H1 (cell line): Measurements from ENCODE around the gene RNF113B. TPM values are rescaled to one million over a fixed set of nuclear protein-coding genes. Genes with fewer than 3 reads are reported as not detected.

Experiments used
- CTCF ChIA-PET: fragments of 300-600 bp; sonication (Branson Sonifier 250); formaldehyde crosslinking; loops from one replicate; lab custom pipeline; 2021; ENCODE audit not compliant: partially characterized antibody; lab: Charles Lee
- POLR2A ChIA-PET: fragments of 300-600 bp; sonication (Branson Sonifier 250); formaldehyde crosslinking; loops from one replicate; lab custom pipeline; 2021; ENCODE audit warnings: inconsistent platforms; ENCODE audit not compliant: partially characterized antibody; lab: Charles Lee
- DNase-seq, 2 experiments: peaks; one replicate each; pipeline versions ENCODE4 v3.0.0 to v3.0.0-alpha.2; 2010 to 2022; ENCODE audit warnings: low spot score in 2 of 2, low read depth in 1 of 2, mixed read lengths in 1 of 2
- FAIRE-seq: peaks from 2 replicates; lab custom pipeline; 2011; peaks lifted over from hg19 to GRCh38; lab: Jason Lieb, UNC
- H2AFZ ChIP-seq: 2 replicates; pipeline ENCODE4 v1.8.1; 2012; ENCODE audit warnings: low read length, inconsistent platforms
- H2AK5ac ChIP-seq: 2 replicates; pipeline ENCODE4 v1.6.1; 2013; ENCODE audit warnings: low read depth, low read length
- H2BK120ac ChIP-seq: replicated peaks from 2 replicates; pipeline ENCODE3; 2013; ENCODE audit warnings: low read depth, low read length, inconsistent platforms
- H2BK12ac ChIP-seq: 2 replicates; pipeline ENCODE4 v1.6.1; 2013; ENCODE audit warnings: low read depth, low read length
- H2BK15ac ChIP-seq: 2 replicates; pipeline ENCODE4 v1.6.1; 2013; ENCODE audit warnings: low read length
- H2BK20ac ChIP-seq: 2 replicates; pipeline ENCODE4 v1.6.1; 2013; ENCODE audit warnings: low read length
- H2BK5ac ChIP-seq: 2 replicates; pipeline ENCODE4 v1.6.1; 2013; ENCODE audit warnings: low read depth, low read length
- H3K14ac ChIP-seq: 2 replicates; pipeline ENCODE4 v1.6.1; 2013; ENCODE audit warnings: inconsistent platforms; ENCODE audit not compliant: insufficient read length
- H3K18ac ChIP-seq: 2 replicates; pipeline ENCODE4 v1.6.1; 2013; ENCODE audit warnings: low read length; ENCODE audit errors: extremely low read depth
- H3K23ac ChIP-seq: 2 replicates; pipeline ENCODE4 v1.6.1; 2013; ENCODE audit warnings: inconsistent platforms; ENCODE audit not compliant: insufficient read length
- H3K23me2 ChIP-seq: 2 replicates; pipeline ENCODE4 v1.6.1; 2013; ENCODE audit warnings: low read depth, low read length
- H3K27ac ChIP-seq: 2 replicates; pipeline ENCODE4 v1.6.1; 2011; ENCODE audit warnings: low read depth, low read length, inconsistent platforms
- H3K27me3 ChIP-seq, 4 experiments: replicated peaks in 1 of 4; 1 replicate in 1 of 4; 2 replicates in 3 of 4; pipeline versions ENCODE4 v1.6.1 to v1.8.1; 2011 to 2013; ENCODE audit warnings: low read length in 3 of 4, mild to moderate bottlenecking in 3 of 4, inconsistent platforms in 2 of 4, mixed read lengths in 2 of 4, moderate library complexity in 1 of 4; ENCODE audit not compliant: control insufficient read depth in 3 of 4, insufficient read depth in 3 of 4; ENCODE audit errors: extremely low read depth in 1 of 4
- H3K36me3 ChIP-seq, 4 experiments: 2 replicates each; pipeline versions ENCODE4 v1.6.1 to v1.8.1; 2011 to 2013; ENCODE audit warnings: mild to moderate bottlenecking in 4 of 4, low read length in 3 of 4, moderate library complexity in 2 of 4, control low read depth in 1 of 4, inconsistent platforms in 1 of 4; ENCODE audit not compliant: insufficient read depth in 4 of 4, control insufficient read depth in 2 of 4
- H3K4ac ChIP-seq: replicated peaks from 2 replicates; pipeline ENCODE3; 2013; ENCODE audit warnings: low read length, low read depth, mixed read lengths, inconsistent platforms; ENCODE audit not compliant: insufficient read length
- H3K4me1 ChIP-seq, 4 experiments: replicated peaks in 1 of 4; 1 replicate in 1 of 4; 2 replicates in 3 of 4; pipeline versions ENCODE4 v1.6.1 to v1.8.1; 2011 to 2013; ENCODE audit warnings: low read length in 3 of 4, inconsistent platforms in 2 of 4, mixed read lengths in 1 of 4; ENCODE audit not compliant: insufficient read depth in 4 of 4, control insufficient read depth in 3 of 4
- H3K4me2 ChIP-seq, 2 experiments: 2 replicates each; pipeline versions ENCODE4 v1.6.1 to v1.8.1; 2011 to 2013; ENCODE audit warnings: low read depth in 2 of 2, low read length in 2 of 2, control low read depth in 1 of 2, inconsistent platforms in 1 of 2, mild to moderate bottlenecking in 1 of 2; ENCODE audit not compliant: insufficient read depth in 1 of 2
- H3K4me3 ChIP-seq, 4 experiments: fragments of 200-600, 300-600 bp in 1 of 4; sonication (generic), shearing (Covaris generic), sonication (Bioruptor Twin) in 1 of 4; 2 replicates each; pipeline versions ENCODE4 v1.5.1 to v1.8.1; 2011 to 2016; ENCODE audit warnings: low read length in 4 of 4, low read depth in 3 of 4, control low read depth in 2 of 4, inconsistent platforms in 2 of 4, mild to moderate bottlenecking in 2 of 4, mixed read lengths in 1 of 4, moderate library complexity in 1 of 4; ENCODE audit not compliant: insufficient read depth in 2 of 4; ENCODE audit errors: extremely low read depth in 1 of 4
- H3K56ac ChIP-seq: replicated peaks from 2 replicates; pipeline ENCODE3; 2013; ENCODE audit warnings: low read depth, mild to moderate bottlenecking, mixed read lengths, low read length, inconsistent platforms; ENCODE audit not compliant: insufficient read length
- H3K79me1 ChIP-seq: 2 replicates; pipeline ENCODE4 v1.6.1; 2013; ENCODE audit warnings: low read depth, low read length, control low read depth
- H3K79me2 ChIP-seq, 2 experiments: 2 replicates each; pipeline versions ENCODE4 v1.6.1 to v1.8.1; 2012 to 2013; ENCODE audit warnings: low read length in 2 of 2, mild to moderate bottlenecking in 2 of 2, inconsistent platforms in 1 of 2; ENCODE audit not compliant: insufficient read depth in 2 of 2, control insufficient read depth in 1 of 2
- H3K9ac ChIP-seq, 4 experiments: replicated peaks in 1 of 4; 1 replicate in 1 of 4; 2 replicates in 3 of 4; pipeline versions ENCODE4 v1.6.1 to v1.8.1; 2011 to 2013; ENCODE audit warnings: low read depth in 3 of 4, low read length in 3 of 4, control low read depth in 2 of 4, mild to moderate bottlenecking in 2 of 4, moderate library complexity in 2 of 4, inconsistent platforms in 1 of 4; ENCODE audit errors: extremely low read depth in 1 of 4
- H3K9me3 ChIP-seq, 2 experiments: 2 replicates each; pipeline versions ENCODE4 v1.6.1 to v1.8.1; 2012 to 2013; ENCODE audit warnings: mild to moderate bottlenecking in 2 of 2, moderate library complexity in 2 of 2, control low read depth in 1 of 2, inconsistent platforms in 1 of 2, low read depth in 1 of 2, low read length in 1 of 2, mixed read lengths in 1 of 2; ENCODE audit not compliant: insufficient read depth in 2 of 2
- H4K20me1 ChIP-seq, 2 experiments: replicated peaks in 1 of 2; 2 replicates each; pipeline versions ENCODE3 to v1.8.1; 2011 to 2013; ENCODE audit warnings: inconsistent platforms in 2 of 2, low read length in 2 of 2, mild to moderate bottlenecking in 1 of 2; ENCODE audit not compliant: insufficient read depth in 2 of 2, control insufficient read depth in 1 of 2
- H4K5ac ChIP-seq: 2 replicates; pipeline ENCODE4 v1.6.1; 2013; ENCODE audit warnings: low read length, low read depth, mixed read lengths, inconsistent platforms; ENCODE audit not compliant: insufficient read length
- H4K8ac ChIP-seq: 2 replicates; pipeline ENCODE4 v1.8.0; 2013; ENCODE audit warnings: mild to moderate bottlenecking, moderate library complexity, low read length, inconsistent platforms; ENCODE audit not compliant: insufficient read depth; ENCODE audit errors: extremely low read depth
- H4K91ac ChIP-seq: replicated peaks from 2 replicates; pipeline ENCODE3; 2013; ENCODE audit warnings: low read length, mixed read lengths, inconsistent platforms; ENCODE audit not compliant: insufficient read length
- KDM1A ChIP-seq: fragments of 200-600, 300-600 bp; sonication (generic); IDR thresholded peaks from 2 replicates; pipeline ENCODE4 v1.7.1; 2016; ENCODE audit warnings: mild to moderate bottlenecking, low read length, borderline replicate concordance
- POLR2AphosphoS5 ChIP-seq: IDR thresholded peaks from 2 replicates; pipeline ENCODE4 v1.6.1; 2011; ENCODE audit warnings: low read depth, low read length
- RBBP5 ChIP-seq: IDR thresholded peaks from 2 replicates; pipeline ENCODE4 v1.7.1; 2012; ENCODE audit warnings: low read depth, mild to moderate bottlenecking, inconsistent platforms, low read length, moderate library complexity, borderline replicate concordance
- RFX5 ChIP-seq: IDR thresholded peaks from 2 replicates; pipeline ENCODE4 v1.6.1; 2011; ENCODE audit warnings: low read depth, low read length, improper control_type of control experiment, borderline replicate concordance
- SAP30 ChIP-seq: fragments of 300-600 bp; sonication (generic); IDR thresholded peaks from 2 replicates; pipeline ENCODE4 v1.7.1; 2012; ENCODE audit warnings: low read length, moderate library complexity, mild to moderate bottlenecking, inconsistent platforms; ENCODE audit not compliant: insufficient read depth, insufficient replicate concordance
- SIN3A ChIP-seq, 2 experiments: IDR thresholded peaks in 1 of 2; conservative IDR thresholded peaks in 1 of 2; 2 replicates each; pipeline ENCODE4 v1.6.1; 2011 to 2012; ENCODE audit warnings: low read length in 2 of 2, improper control_type of control experiment in 1 of 2, low read depth in 1 of 2, mild to moderate bottlenecking in 1 of 2
- WGBS, 2 experiments: shearing (Covaris generic) in 1 of 2; methylation state at CpG; one replicate each; pipeline versions ENCODE4 v1.1.6 to v1.1.7; 2013 to 2015; ENCODE audit warnings: low lambda C conversion rate in 2 of 2, mixed read lengths in 2 of 2, inconsistent platforms in 1 of 2, low coverage in 1 of 2, missing lambda C conversion rate in 1 of 2; ENCODE audit not compliant: insufficient replicate concordance in 2 of 2, insufficient coverage in 1 of 2, insufficient read length in 1 of 2; ENCODE audit errors: extremely low coverage in 1 of 2, missing lambda C conversion rate in 1 of 2; 5-methylcytosine and 5-hydroxymethylcytosine counted together
- polyA plus RNA-seq, 7 experiments: library from polyadenylated mRNA; depleted of rRNA in 3 of 7; stranded (reverse) in 5 of 7; unstranded in 2 of 7; fragments of >200 nt in 5 of 7; fragments of 200-250 nt in 2 of 7; gene quantifications; 1 replicate in 5 of 7; 2 replicates in 1 of 7; 4 replicates in 1 of 7; pipeline versions ENCODE4 v1.2.1 to v1.2.3, GENCODE V29; 2011 to 2013; ENCODE audit warnings: missing spikeins in 2 of 7, mixed read lengths in 2 of 7
- total RNA-seq: library from RNA; stranded (reverse); fragmentation: NEBNext Ultra II Directional; extraction: Animal tissue kit (Norgen Biotek cat#: 25700); gene quantifications from 2 replicates; pipeline ENCODE4 v1.2.1, GENCODE V29; 2021
- TF ChIP-seq, protein P1 (sequence below): IDR thresholded peaks from 2 replicates; pipeline ENCODE4 v1.6.1; 2011; ENCODE audit warnings: low read depth, mild to moderate bottlenecking, low read length; ENCODE audit not compliant: insufficient read depth

RNF113B gene
- total and polyA plus RNA-seq, 2 of the 8 experiments (the other 6 are each of a cell fraction or from before 2014, with no cell fraction given), result not detected

DNA sequence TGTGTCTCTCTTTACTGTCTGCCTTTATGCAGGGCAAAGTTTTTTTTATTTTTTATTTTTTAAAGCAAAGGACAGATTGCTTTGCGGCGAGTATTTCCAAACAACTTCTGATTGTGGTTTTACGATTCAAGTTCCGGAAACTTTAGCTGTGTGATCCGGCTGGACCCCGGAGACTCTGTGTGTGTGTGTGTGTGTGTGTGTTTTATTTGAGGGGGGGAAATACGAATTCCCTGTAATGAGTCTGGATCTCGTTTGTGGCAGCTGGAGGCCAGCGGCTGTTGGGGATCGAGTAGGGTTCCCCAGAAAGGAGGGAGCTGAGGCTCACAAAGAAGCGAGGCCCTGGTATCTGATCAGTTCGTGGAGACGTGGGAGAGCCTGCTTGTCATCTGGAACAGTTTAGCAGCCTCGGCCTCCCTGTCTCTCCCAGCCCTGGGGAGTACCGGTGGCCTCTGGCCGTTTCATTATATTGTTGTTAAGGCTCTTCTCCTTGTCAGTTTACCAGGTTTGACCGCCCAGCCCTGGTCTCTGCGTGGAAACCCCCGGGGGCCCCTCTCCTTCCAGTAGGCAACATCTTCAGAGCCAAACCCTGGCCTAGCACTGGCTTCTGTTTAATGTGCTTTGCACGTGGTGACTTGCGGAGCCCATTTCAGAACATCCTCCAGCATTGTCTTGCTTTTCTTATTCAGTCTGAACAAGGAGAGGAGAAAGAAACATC is 32.9 kb downstream of the RNF113B start:
- ChIA-PET CTCF (interaction anchor here (0.6 to 1.6 kb wide), 2 partner anchors 111 to 237 kb away, joined by 3 to 4 read pairs; no protein-coding TSS in a partner anchor), POLR2A (interaction anchor here (0.8 to 1.2 kb wide), 2 partner anchors 12 to 118 kb away, joined by 3 read pairs; no protein-coding TSS in a partner anchor)

More for the DNA sequence above, 32.9 kb downstream of the RNF113B start:
- Histone ChIP-seq H3K79me1 (no peaks in the 10 kb centered on the region; the same call in none of the 2 replicates), H4K20me1 (peaks cover 2 to 5% of the 10 kb centered on the region in 2 experiments), H3K56ac (no peak overlapping the region), H3K23ac (no peak overlapping the region), H3K36me3 (no peaks in the 10 kb centered on the region), H3K14ac (no peak overlapping the region), H2BK5ac (no peak overlapping the region), H2BK12ac (no peak overlapping the region), H2BK20ac (no peak overlapping the region), H3K4me1 (peaks cover 9 to 22% (median 16%) of the 10 kb centered on the region in 4 experiments), H4K5ac (no peak overlapping the region), H3K27me3 (peaks cover 0 to 12% (median 8%) of the 10 kb centered on the region in 4 experiments; a peak in 5 of 7 replicates), H3K9me3 (no peaks in the 10 kb centered on the region), H3K23me2 (peaks cover 16% of the 10 kb centered on the region), H3K27ac (no peak overlapping the region), H3K4me2 (peak overlapping the region; percentile 77 to 79), H2AFZ (no peak overlapping the region), H3K79me2 (peaks cover 0 to 53% of the 10 kb centered on the region in 2 experiments; a peak in 2 of 4 replicates)
- 13% methylated on average over 21 of the region's 21 CpGs; no CpG with 5 or more reads in 1 of the 2 experiments for WGBS, 2 experiments
- no peak for FAIRE-seq
- TF ChIP-seq KDM1A (no peak), RFX5 (no peak), RBBP5 (no peak), SAP30 (peak; percentile 33), POLR2AphosphoS5 (no peak), SIN3A (conservative IDR thresholded peaks at IDR 0.05 in 1 of 2, IDR thresholded peaks at IDR 0.05 in 1 of 2; ENCODE audit: low read depth in 1 of 2, low read length in 2 of 2) (peak in 1 of 2 experiments; percentile 29; a peak in 1 of 4 replicates)
- TF ChIP-seq, protein P1, sequence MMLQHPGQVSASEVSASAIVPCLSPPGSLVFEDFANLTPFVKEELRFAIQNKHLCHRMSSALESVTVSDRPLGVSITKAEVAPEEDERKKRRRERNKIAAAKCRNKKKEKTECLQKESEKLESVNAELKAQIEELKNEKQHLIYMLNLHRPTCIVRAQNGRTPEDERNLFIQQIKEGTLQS, result no peak
- TF ChIP-seq, all 59 proteins: peak for 2
- H3K4ac ChIP-seq, result no peak overlapping the region
- H4K8ac ChIP-seq, result no peak overlapping the region
- no peak overlapping the region for H2AK5ac ChIP-seq
- H3K4me3 ChIP-seq, result peak overlapping the region; percentile 58 to 99 (median 77)
- DNase-seq, result no peak
- no peak overlapping the region for H4K91ac ChIP-seq
- H3K18ac ChIP-seq, result no peak overlapping the region; the same call in 1 of the 2 replicates
- no peak overlapping the region for H2BK15ac ChIP-seq
- peak overlapping the region in 1 of 4 experiments; percentile 50; a peak in 3 of 7 replicates for H3K9ac ChIP-seq
- H2BK120ac ChIP-seq, result no peak overlapping the region
